Prostate gland (tissue), 2 donors: ENCODE data around the gene TMEM45A. TPM values are rescaled to one million over a fixed set of nuclear protein-coding genes. Genes with fewer than 3 reads are reported as not detected.

Experiments
- DNase-seq: peaks from one replicate; pipeline ENCODE4 v3.0.0-alpha.2; 2019; ENCODE audit warnings: low spot score
- H3K27ac ChIP-seq, 2 donors: fragments of 200-600 bp; sonication (generic); 2 replicates each; pipeline ENCODE4 v1.5.1; 2017 to 2019
- H3K27me3 ChIP-seq: fragments of 200-600 bp; sonication (generic); replicated peaks from 2 replicates; pipeline ENCODE4 v1.5.1; 2019; ENCODE audit not compliant: insufficient read depth
- H3K36me3 ChIP-seq, 2 donors: fragments of 200-600 bp; sonication (generic); 1 replicate in 1 of 2; 2 replicates in 1 of 2; pipeline versions ENCODE4 v1.5.1 to v1.8.1; 2017 to 2019
- H3K4me1 ChIP-seq: fragments of 200-600 bp; sonication (generic); replicated peaks from 2 replicates; pipeline ENCODE4 v1.5.1; 2019
- H3K4me3 ChIP-seq, 2 donors: fragments of 200-600 bp; sonication (generic); 2 replicates each; pipeline ENCODE4 v1.5.1; 2017 to 2019
- H3K9me3 ChIP-seq: fragments of 200-600 bp; sonication (generic); 2 replicates; pipeline ENCODE4 v1.5.1; 2017
- CTCF ChIP-seq, 4 experiments: fragments of 200-600 bp in 2 of 4; fragments of 450-650 bp in 2 of 4; sonication (generic) in 2 of 4; IDR thresholded peaks; 1 replicate in 3 of 4; 2 replicates in 1 of 4; pipeline ENCODE4 v1.5.1; 2016 to 2019; ENCODE audit warnings: antibody characterized with exemption in 4 of 4, mild to moderate bottlenecking in 2 of 4, moderate library complexity in 2 of 4
- POLR2A ChIP-seq: fragments of 450-650 bp; IDR thresholded peaks from one replicate; pipeline ENCODE4 v1.6.1; 2016; ENCODE audit warnings: antibody characterized with exemption, mild to moderate bottlenecking
- POLR2AphosphoS5 ChIP-seq: sonication (generic); formaldehyde crosslinking; IDR thresholded peaks from one replicate; pipeline ENCODE4 v1.6.1; 2017; ENCODE audit warnings: antibody characterized with exemption
- WGBS: methylation state at CpG from one replicate; pipeline ENCODE4 v1.1.5; 2018; 5-methylcytosine and 5-hydroxymethylcytosine counted together
- intact Hi-C: fragments of 100-400 bp; cut with DNase I; formaldehyde crosslinking; loops from one replicate; pipeline ENCODE4 v1.14.2; 2022
- total RNA-seq, 2 donors: library from RNA; depleted of rRNA; stranded (reverse); fragments of >200 nt; gene quantifications; one replicate each; pipeline ENCODE4 v1.1.0, GENCODE V29; 2016

The TMEM45A gene
- total RNA-seq, 2 donors from 2014 or later: 6.3 to 11.8 TPM

GRCh38 chr3:100556673-100557310, 64.4 kb downstream of the TMEM45A start:
- no peaks in the 10 kb centered on the region for H3K27me3 ChIP-seq
- intact Hi-C loops: no loop called here
- DNase-seq: no peak
- no peaks in the 10 kb centered on the region for H3K9me3 ChIP-seq
- no peak overlapping the region for H3K4me3 ChIP-seq
- TF ChIP-seq POLR2AphosphoS5 (no peak), CTCF (IDR thresholded peaks at IDR 0.05) (no peak), POLR2A (no peak)
- H3K36me3 ChIP-seq: no peaks in the 10 kb centered on the region
- 77% methylated on average over 2 of the region's 2 CpGs for WGBS
- H3K27ac ChIP-seq: no peak overlapping the region
- no peaks in the 10 kb centered on the region for H3K4me1 ChIP-seq

GRCh38 chr3:100558233-100558632, 65.8 kb downstream of the TMEM45A start:
- no peaks in the 10 kb centered on the region for H3K27me3 ChIP-seq
- intact Hi-C loops: no loop called here
- H3K4me3 ChIP-seq: no peak overlapping the region
- H3K36me3 ChIP-seq: no peaks in the 10 kb centered on the region
- no peaks in the 10 kb centered on the region for H3K9me3 ChIP-seq
- DNase-seq: no peak
- H3K27ac ChIP-seq: no peak overlapping the region
- 90% methylated on average over 7 of the region's 7 CpGs for WGBS
- no peaks in the 10 kb centered on the region for H3K4me1 ChIP-seq
- TF ChIP-seq POLR2AphosphoS5 (no peak), POLR2A (no peak), CTCF (IDR thresholded peaks at IDR 0.05) (no peak)

- H3K27me3 ChIP-seq: no peaks in the 10 kb centered on the region
- no peak for TF ChIP-seq POLR2A
- no peak for TF ChIP-seq CTCF (IDR thresholded peaks at IDR 0.05)
- no peak for TF ChIP-seq POLR2AphosphoS5
- no peak for DNase-seq
- H3K9me3 ChIP-seq: no peaks in the 10 kb centered on the region
- no peak overlapping the region for H3K4me3 ChIP-seq
- H3K4me1 ChIP-seq: no peaks in the 10 kb centered on the region
- 45% methylated on average over 4 of the region's 4 CpGs for WGBS
- intact Hi-C loops: no loop called here
- no peaks in the 10 kb centered on the region for H3K36me3 ChIP-seq
- H3K27ac ChIP-seq: no peak overlapping the region
These were observed 68.0 kb downstream of the TMEM45A start for GRCh38 chr3:100560426-100560825.

- WGBS: 39% methylated on average over 7 of the region's 7 CpGs
- H3K4me1 ChIP-seq: no peaks in the 10 kb centered on the region
- no peak overlapping the region for H3K4me3 ChIP-seq
- TF ChIP-seq POLR2A: no peak
- TF ChIP-seq POLR2AphosphoS5: no peak
- no peak for TF ChIP-seq CTCF (IDR thresholded peaks at IDR 0.05)
- no peaks in the 10 kb centered on the region for H3K27me3 ChIP-seq
- no peaks in the 10 kb centered on the region for H3K36me3 ChIP-seq
- no peak for DNase-seq
- no peaks in the 10 kb centered on the region for H3K9me3 ChIP-seq
- H3K27ac ChIP-seq: peak overlapping the region; percentile 1 to 15
- intact Hi-C loops: no loop called here
These were observed 69.2 kb downstream of the TMEM45A start for GRCh38 chr3:100561459-100562158.
